HCT116 (cell line): ENCODE data around the gene STARD3. TPM values are rescaled to one million over a fixed set of nuclear protein-coding genes. Genes with fewer than 3 reads are reported as not detected.

Source experiments
- ATAC-seq: fragments of 200-7000 bp; cut with Tn5 transposase; 2 replicates; pipeline ENCODE4 v1.9.1; 2020; ENCODE audit warnings: mild to moderate bottlenecking, moderate library complexity
- BruUV-seq: library from RNA; stranded (reverse); fragments of 400-500 nt; replicated peaks from 2 replicates; lab custom pipeline; 2021; lab: Mats Ljungman, UMichigan
- CTCF ChIA-PET: fragments of 300-600 bp; sonication (Branson Sonifier 250); formaldehyde crosslinking; loops from one replicate; lab custom pipeline; 2021; ENCODE audit warnings: antibody characterized with exemption; lab: Charles Lee
- POLR2A ChIA-PET: fragments of 300-600, 350-600 bp; sonication (Branson Sonifier 250); formaldehyde crosslinking; loops from one replicate; lab custom pipeline; 2021; ENCODE audit warnings: antibody characterized with exemption; lab: Charles Lee
- RAD21 ChIA-PET, 2 experiments: fragments of 300-600 bp; sonication (Branson Sonifier 250); formaldehyde crosslinking; loops; one replicate each; lab custom pipeline; 2023; ENCODE audit warnings: low total read pairs in 2 of 2; ENCODE audit not compliant: uncharacterized antibody in 2 of 2, unreplicated experiment in 2 of 2, low non-redundant PET in 1 of 2; lab: Charles Lee
- DNase-seq: peaks from one replicate; pipeline ENCODE4 v3.0.0-alpha.2; 2010; ENCODE audit warnings: low read depth, low spot score
- H2AFZ ChIP-seq: fragments of 200-600 bp; shearing (Covaris generic), sonication (generic); 2 replicates; pipeline ENCODE4 v1.6.1; 2017; ENCODE audit warnings: low read depth, mixed run types, mixed read lengths, antibody characterized with exemption, low read length; ENCODE audit not compliant: poor library complexity, severe bottlenecking
- H3K27ac ChIP-seq: 2 replicates; pipeline ENCODE4 v1.5.1; 2012; ENCODE audit warnings: low read depth, low read length
- H3K27me3 ChIP-seq: fragments of 200-600 bp; sonication (generic); 2 replicates; pipeline ENCODE4 v1.6.1; 2016; ENCODE audit warnings: mixed run types, low read length, mixed read lengths; ENCODE audit not compliant: insufficient read depth
- H3K36me3 ChIP-seq, 2 experiments: fragments of 200-500 bp in 1 of 2; fragments of 200-600 bp in 1 of 2; sonication (Bioruptor generic) in 1 of 2; sonication (generic) in 1 of 2; 2 replicates each; pipeline versions ENCODE4 v1.5.1 to v1.6.1; 2014 to 2016; ENCODE audit warnings: low read length in 2 of 2, inconsistent platforms in 1 of 2, mixed read lengths in 1 of 2, mixed run types in 1 of 2; ENCODE audit not compliant: insufficient read depth in 2 of 2, control insufficient read depth in 1 of 2
- H3K4me1 ChIP-seq, 2 experiments: fragments of 200-600 bp in 1 of 2; sonication (generic) in 1 of 2; 2 replicates each; pipeline versions ENCODE4 v1.5.1 to v1.6.1; 2012 to 2017; ENCODE audit warnings: low read length in 2 of 2, inconsistent platforms in 1 of 2, mild to moderate bottlenecking in 1 of 2, mixed read lengths in 1 of 2, mixed run types in 1 of 2, moderate library complexity in 1 of 2; ENCODE audit not compliant: insufficient read depth in 2 of 2, control insufficient read depth in 1 of 2
- H3K4me2 ChIP-seq: fragments of 200-600 bp; sonication (generic); 2 replicates; pipeline ENCODE4 v1.6.1; 2017; ENCODE audit warnings: mixed run types, low read length, mixed read lengths
- H3K4me3 ChIP-seq, 2 experiments: fragments of 200-600 bp in 1 of 2; sonication (generic) in 1 of 2; replicated peaks in 1 of 2; 2 replicates each; pipeline ENCODE4 v1.5.1; 2011 to 2016; ENCODE audit warnings: low read length in 2 of 2, control low read depth in 1 of 2, low read depth in 1 of 2, mild to moderate bottlenecking in 1 of 2, mixed read lengths in 1 of 2, mixed run types in 1 of 2
- H3K79me2 ChIP-seq: fragments of 200-600 bp; sonication (generic); 2 replicates; pipeline ENCODE4 v1.6.1; 2017; ENCODE audit warnings: mild to moderate bottlenecking, mixed run types, low read length, moderate library complexity, mixed read lengths; ENCODE audit not compliant: insufficient read depth
- H3K9ac ChIP-seq: fragments of 200-600 bp; sonication (generic); 2 replicates; pipeline ENCODE4 v1.6.1; 2016; ENCODE audit warnings: low read length, mixed read lengths
- H3K9me2 ChIP-seq: fragments of 200-600 bp; sonication (generic), shearing (Covaris generic); 2 replicates; pipeline ENCODE4 v1.6.1; 2017; ENCODE audit warnings: mixed run types, mild to moderate bottlenecking, moderate library complexity; ENCODE audit not compliant: insufficient read depth
- H3K9me3 ChIP-seq, 2 experiments: fragments of 200-500 bp in 1 of 2; fragments of 200-600 bp in 1 of 2; sonication (Bioruptor generic) in 1 of 2; sonication (generic) in 1 of 2; 2 replicates each; pipeline ENCODE4 v1.6.1; 2014 to 2017; ENCODE audit warnings: low read length in 2 of 2, mixed read lengths in 2 of 2, inconsistent platforms in 1 of 2, low read depth in 1 of 2, mild to moderate bottlenecking in 1 of 2, mixed run types in 1 of 2, moderate library complexity in 1 of 2; ENCODE audit not compliant: control insufficient read depth in 1 of 2, insufficient read depth in 1 of 2
- H4K20me1 ChIP-seq: fragments of 200-600 bp; sonication (generic), shearing (Covaris generic); 2 replicates; pipeline ENCODE4 v1.6.1; 2017; ENCODE audit warnings: mixed run types, mild to moderate bottlenecking, moderate library complexity; ENCODE audit not compliant: insufficient read depth
- ATF3 ChIP-seq: IDR thresholded peaks from 2 replicates; pipeline ENCODE4 v1.6.1; 2012
- CEBPB ChIP-seq: IDR thresholded peaks from 2 replicates; pipeline ENCODE4 v1.6.1; 2012; ENCODE audit warnings: low read depth
- CTCF ChIP-seq, 3 experiments: fragments of 200-600 bp in 1 of 3; sonication (generic) in 1 of 3; IDR thresholded peaks in 2 of 3; conservative IDR thresholded peaks in 1 of 3; 2 replicates each; pipeline ENCODE4 v1.5.1; 2012 to 2017; ENCODE audit warnings: low read depth in 2 of 3, low read length in 2 of 3, antibody characterized with exemption in 1 of 3, borderline replicate concordance in 1 of 3, control low read depth in 1 of 3, mild to moderate bottlenecking in 1 of 3, mixed read lengths in 1 of 3, mixed run types in 1 of 3, moderate library complexity in 1 of 3; ENCODE audit not compliant: insufficient read depth in 1 of 3
- EGR1 ChIP-seq: IDR thresholded peaks from 2 replicates; pipeline ENCODE4 v1.6.1; 2012; ENCODE audit warnings: low read depth
- ELF1 ChIP-seq: IDR thresholded peaks from 2 replicates; pipeline ENCODE4 v1.6.1; 2012; ENCODE audit warnings: low read depth, borderline replicate concordance
- EZH2 ChIP-seq: fragments of 200-600 bp; sonication (generic); IDR thresholded peaks from 2 replicates; pipeline ENCODE4 v1.6.1; 2017; ENCODE audit warnings: antibody characterized with exemption, mixed run types
- EZH2phosphoT487 ChIP-seq: fragments of 200-600 bp; IDR thresholded peaks from 2 replicates; pipeline ENCODE4 v1.6.1; 2018; ENCODE audit warnings: antibody characterized with exemption, borderline replicate concordance
- FOSL1 ChIP-seq: IDR thresholded peaks from 2 replicates; pipeline ENCODE4 v1.6.1; 2012; ENCODE audit warnings: low read depth
- JUND ChIP-seq: IDR thresholded peaks from 2 replicates; pipeline ENCODE4 v1.6.1; 2012
- MAX ChIP-seq: IDR thresholded peaks from 2 replicates; pipeline ENCODE4 v1.6.1; 2012
- RAD21 ChIP-seq: IDR thresholded peaks from 2 replicates; pipeline ENCODE4 v1.6.1; 2012; ENCODE audit warnings: low read depth, mild to moderate bottlenecking
- REST ChIP-seq: IDR thresholded peaks from 2 replicates; pipeline ENCODE4 v1.6.1; 2012; ENCODE audit warnings: low read depth
- SIN3A ChIP-seq: IDR thresholded peaks from 2 replicates; pipeline ENCODE4 v1.6.1; 2012; ENCODE audit warnings: low read depth
- SP1 ChIP-seq: IDR thresholded peaks from 2 replicates; pipeline ENCODE4 v1.6.1; 2012; ENCODE audit warnings: low read depth
- TCF7L2 ChIP-seq: IDR thresholded peaks from 2 replicates; pipeline ENCODE4 v1.7.0; 2011; ENCODE audit warnings: borderline replicate concordance, inconsistent platforms; ENCODE audit not compliant: insufficient read depth, insufficient read length; ENCODE audit errors: extremely low read depth
- YY1 ChIP-seq: IDR thresholded peaks from 2 replicates; pipeline ENCODE4 v1.6.1; 2011; ENCODE audit warnings: low read length, low read depth, moderate library complexity, mild to moderate bottlenecking; ENCODE audit not compliant: insufficient replicate concordance; ENCODE audit errors: extremely low read depth
- ZFX ChIP-seq: fragments of 450-650 bp; IDR thresholded peaks from 2 replicates; pipeline ENCODE4 v1.6.1; 2017
- ZNF274 ChIP-seq: fragments of 200-500 bp; sonication (Bioruptor generic); IDR thresholded peaks from 2 replicates; pipeline ENCODE4 v1.6.1; 2014; ENCODE audit warnings: mild to moderate bottlenecking, low read depth, low read length, inconsistent platforms
- intact Hi-C: fragments of 100-400 bp; cut with micrococcal nuclease; formaldehyde crosslinking; loops from 2 replicates; pipeline ENCODE4 v1.10.0; 2022
- total RNA-seq: library from RNA; stranded (reverse); gene quantifications from one replicate; pipeline ENCODE4 v1.2.1, GENCODE V29; 2021; ENCODE audit not compliant: unreplicated experiment

STARD3 gene
- total RNA-seq, 1 experiment from 2014 or later: 73.9 TPM

- DNase-seq: no peak
- Histone ChIP-seq H3K27me3 (no peaks in the 10 kb centered on the region), H3K79me2 (no peaks in the 10 kb centered on the region), H3K27ac (no peak overlapping the region), H3K36me3 (peaks cover 2 to 5% of the 10 kb centered on the region in 2 experiments; a peak in 2 of 4 replicates), H3K9me3 (no peaks in the 10 kb centered on the region), H4K20me1 (no peaks in the 10 kb centered on the region), H3K4me3 (no peak overlapping the region), H2AFZ (no peak overlapping the region), H3K4me1 (peaks cover 12 to 20% of the 10 kb centered on the region in 2 experiments), H3K9me2 (no peaks in the 10 kb centered on the region), H3K9ac (no peak overlapping the region), H3K4me2 (no peak overlapping the region)
- TF ChIP-seq ELF1: no peak
- TF ChIP-seq ZNF274: no peak
- TF ChIP-seq ATF3: no peak
- no peak for TF ChIP-seq REST
- no peak for TF ChIP-seq EGR1
- TF ChIP-seq EZH2phosphoT487: no peak
- no peak for TF ChIP-seq SIN3A
- TF ChIP-seq ZFX: no peak
- TF ChIP-seq SP1: no peak
- no peak for TF ChIP-seq CEBPB
- no peak for TF ChIP-seq EZH2
- TF ChIP-seq MAX: no peak
- TF ChIP-seq RAD21: no peak
- TF ChIP-seq TCF7L2: no peak
- no peak for TF ChIP-seq YY1
- no peak for TF ChIP-seq FOSL1
- no peak for TF ChIP-seq CTCF (IDR thresholded peaks at IDR 0.05 in 2 of 3, conservative IDR thresholded peaks at IDR 0.05 in 1 of 3; ENCODE audit: borderline replicate concordance in 1 of 3, insufficient read depth in 1 of 3, low read depth in 2 of 3, low read length in 2 of 3)
- no peak for TF ChIP-seq JUND
- CTCF ChIA-PET: no interaction called here
- no peak for ATAC-seq
- RAD21 ChIA-PET: no interaction called here
- BruUV-seq: no TSS peak
- POLR2A ChIA-PET: no interaction called here
- intact Hi-C loops: no loop called here
These were observed 21.4 kb downstream of the STARD3 start for GRCh38 chr17:39658346-39658745.
